RWPE1 (cell line): ENCODE data around the gene PLEKHJ1.

Experiments used
- CTCF ChIA-PET: fragments of 350-600 bp; sonication (Branson Sonifier 250); formaldehyde crosslinking; extraction: SDS; loops from one replicate; lab custom pipeline; 2021; lab: Yijun Ruan, JAX
- POLR2A ChIA-PET: fragments of 400-600 bp; formaldehyde crosslinking; extraction: SDS; loops from one replicate; lab custom pipeline; 2020; ENCODE audit warnings: antibody characterized with exemption; ENCODE audit not compliant: low non-redundant PET; lab: Yijun Ruan, JAX
- DNase-seq: peaks from one replicate; pipeline ENCODE4 v3.0.0; 2012; ENCODE audit warnings: low spot score
- H3K27ac ChIP-seq: fragments of 450-650 bp; 2 replicates; pipeline ENCODE4 v1.5.1; 2017
- CTCF ChIP-seq: fragments of 450-650 bp; conservative IDR thresholded peaks from 2 replicates; pipeline ENCODE4 v1.5.1; 2017; ENCODE audit warnings: low read depth, mild to moderate bottlenecking

Gene PLEKHJ1

GRCh38 chr19:2223959-2224358, 12.2 kb downstream of the PLEKHJ1 start:
- POLR2A ChIA-PET = no interaction called here
- CTCF ChIA-PET = no interaction called here

GRCh38 chr19:2223391-2223790, 12.7 kb downstream of the PLEKHJ1 start:
- 0 out of 2 replicates have a peak overlapping the region, but pooled peaks have one; percentile 64 for H3K27ac ChIP-seq
- no peak for TF ChIP-seq CTCF
- ChIA-PET POLR2A (no interaction called here), CTCF (no interaction called here)
- DNase-seq = no peak

More at GRCh38 chr19:2223959-2224358, 12.2 kb downstream of the PLEKHJ1 start:
- no peak for TF ChIP-seq CTCF
- peak overlapping the region; percentile 64; the same call in 1 of the 2 replicates for H3K27ac ChIP-seq
- no peak for DNase-seq

GRCh38 chr19:2221918-2222317, 14.2 kb downstream of the PLEKHJ1 start:
- TF ChIP-seq CTCF = no peak
- no peak for DNase-seq
- CTCF ChIA-PET = no interaction called here
- POLR2A ChIA-PET = no interaction called here
- peak overlapping the region; percentile 18; the same call in 1 of the 2 replicates for H3K27ac ChIP-seq

GRCh38 chr19:2221250-2221831, 14.8 kb downstream of the PLEKHJ1 start:
- no peak for DNase-seq
- POLR2A ChIA-PET = no interaction called here
- H3K27ac ChIP-seq = peak overlapping the region; percentile 18
- CTCF ChIA-PET = interaction anchor here (0.7 kb wide), 1 partner anchor 29 kb away, joined by 4 read pairs; no protein-coding TSS in a partner anchor
- no peak for TF ChIP-seq CTCF

GRCh38 chr19:2219726-2220125, 16.4 kb downstream of the PLEKHJ1 start:
- POLR2A ChIA-PET = no interaction called here

GRCh38 chr19:2217591-2217990, 18.5 kb downstream of the PLEKHJ1 start:
- POLR2A ChIA-PET = no interaction called here
- H3K27ac ChIP-seq = no peak overlapping the region
- CTCF ChIA-PET = no interaction called here
- no peak for DNase-seq
- TF ChIP-seq CTCF = no peak

More at GRCh38 chr19:2219726-2220125, 16.4 kb downstream of the PLEKHJ1 start:
- no peak for DNase-seq
- TF ChIP-seq CTCF = no peak
- peak overlapping the region; percentile 35 for H3K27ac ChIP-seq
- CTCF ChIA-PET = interaction anchor here (0.7 kb wide), 1 partner anchor 53 kb away, joined by 4 read pairs; no protein-coding TSS in a partner anchor
